ENCODE measurements around the gene BTG1.

DNA sequence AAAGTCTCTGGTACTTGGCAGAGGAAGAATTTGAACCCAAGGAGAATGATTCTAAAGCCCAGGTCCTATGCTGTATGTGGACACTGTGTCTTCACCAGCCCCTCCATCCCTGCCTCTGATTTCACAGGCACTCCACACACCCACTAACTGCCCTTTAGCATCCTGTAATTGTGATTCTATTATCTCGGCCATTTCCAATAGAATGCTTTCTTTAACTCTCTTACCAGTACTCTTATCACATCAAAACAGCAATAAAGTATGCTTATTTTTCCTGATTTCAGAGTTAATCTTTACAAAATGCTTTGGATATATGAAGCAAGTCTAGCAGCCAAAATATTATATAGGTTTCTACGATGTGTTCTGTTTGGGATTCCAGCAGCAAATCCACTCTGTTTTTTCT is 37.9 kb upstream of the BTG1 start:
- TF ChIP-seq EZH2phosphoT487 (IDR thresholded peaks at IDR 0.05; ENCODE audit: unreplicated experiment), result no peak
- TF ChIP-seq, protein P1, sequence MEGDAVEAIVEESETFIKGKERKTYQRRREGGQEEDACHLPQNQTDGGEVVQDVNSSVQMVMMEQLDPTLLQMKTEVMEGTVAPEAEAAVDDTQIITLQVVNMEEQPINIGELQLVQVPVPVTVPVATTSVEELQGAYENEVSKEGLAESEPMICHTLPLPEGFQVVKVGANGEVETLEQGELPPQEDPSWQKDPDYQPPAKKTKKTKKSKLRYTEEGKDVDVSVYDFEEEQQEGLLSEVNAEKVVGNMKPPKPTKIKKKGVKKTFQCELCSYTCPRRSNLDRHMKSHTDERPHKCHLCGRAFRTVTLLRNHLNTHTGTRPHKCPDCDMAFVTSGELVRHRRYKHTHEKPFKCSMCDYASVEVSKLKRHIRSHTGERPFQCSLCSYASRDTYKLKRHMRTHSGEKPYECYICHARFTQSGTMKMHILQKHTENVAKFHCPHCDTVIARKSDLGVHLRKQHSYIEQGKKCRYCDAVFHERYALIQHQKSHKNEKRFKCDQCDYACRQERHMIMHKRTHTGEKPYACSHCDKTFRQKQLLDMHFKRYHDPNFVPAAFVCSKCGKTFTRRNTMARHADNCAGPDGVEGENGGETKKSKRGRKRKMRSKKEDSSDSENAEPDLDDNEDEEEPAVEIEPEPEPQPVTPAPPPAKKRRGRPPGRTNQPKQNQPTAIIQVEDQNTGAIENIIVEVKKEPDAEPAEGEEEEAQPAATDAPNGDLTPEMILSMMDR (conservative IDR thresholded peaks at IDR 0.05; ENCODE audit: low read depth in 2 of 2), result no peak
- TF ChIP-seq CREB1 (CRISPR knock-in tag; IDR thresholded peaks at IDR 0.05; ENCODE audit: low read depth), result no peak
- TF ChIP-seq, protein P2, sequence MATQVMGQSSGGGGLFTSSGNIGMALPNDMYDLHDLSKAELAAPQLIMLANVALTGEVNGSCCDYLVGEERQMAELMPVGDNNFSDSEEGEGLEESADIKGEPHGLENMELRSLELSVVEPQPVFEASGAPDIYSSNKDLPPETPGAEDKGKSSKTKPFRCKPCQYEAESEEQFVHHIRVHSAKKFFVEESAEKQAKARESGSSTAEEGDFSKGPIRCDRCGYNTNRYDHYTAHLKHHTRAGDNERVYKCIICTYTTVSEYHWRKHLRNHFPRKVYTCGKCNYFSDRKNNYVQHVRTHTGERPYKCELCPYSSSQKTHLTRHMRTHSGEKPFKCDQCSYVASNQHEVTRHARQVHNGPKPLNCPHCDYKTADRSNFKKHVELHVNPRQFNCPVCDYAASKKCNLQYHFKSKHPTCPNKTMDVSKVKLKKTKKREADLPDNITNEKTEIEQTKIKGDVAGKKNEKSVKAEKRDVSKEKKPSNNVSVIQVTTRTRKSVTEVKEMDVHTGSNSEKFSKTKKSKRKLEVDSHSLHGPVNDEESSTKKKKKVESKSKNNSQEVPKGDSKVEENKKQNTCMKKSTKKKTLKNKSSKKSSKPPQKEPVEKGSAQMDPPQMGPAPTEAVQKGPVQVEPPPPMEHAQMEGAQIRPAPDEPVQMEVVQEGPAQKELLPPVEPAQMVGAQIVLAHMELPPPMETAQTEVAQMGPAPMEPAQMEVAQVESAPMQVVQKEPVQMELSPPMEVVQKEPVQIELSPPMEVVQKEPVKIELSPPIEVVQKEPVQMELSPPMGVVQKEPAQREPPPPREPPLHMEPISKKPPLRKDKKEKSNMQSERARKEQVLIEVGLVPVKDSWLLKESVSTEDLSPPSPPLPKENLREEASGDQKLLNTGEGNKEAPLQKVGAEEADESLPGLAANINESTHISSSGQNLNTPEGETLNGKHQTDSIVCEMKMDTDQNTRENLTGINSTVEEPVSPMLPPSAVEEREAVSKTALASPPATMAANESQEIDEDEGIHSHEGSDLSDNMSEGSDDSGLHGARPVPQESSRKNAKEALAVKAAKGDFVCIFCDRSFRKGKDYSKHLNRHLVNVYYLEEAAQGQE (IDR thresholded peaks at IDR 0.05; ENCODE audit: unreplicated experiment), result no peak
- TF ChIP-seq ZNF331 (CRISPR knock-in tag; IDR thresholded peaks at IDR 0.05; ENCODE audit: low read depth), result no peak
- no peak for TF ChIP-seq POLR2AphosphoS5 (IDR thresholded peaks at IDR 0.05; ENCODE audit: low read depth)
- TF ChIP-seq STAT1 (IDR thresholded peaks at IDR 0.05; ENCODE audit: unreplicated experiment), result no peak

All from GM23338 (cell line).